K562 (cell line): ENCODE measurements around the gene CNTN5. TPM values are rescaled to one million over a fixed set of nuclear protein-coding genes. Genes with fewer than 3 reads are reported as not detected.

Source experiments
- ATAC-seq: fragments of 200-7000 bp; cut with Tn5 transposase; 3 replicates; pipeline ENCODE4 v1.9.1; 2020; ENCODE audit warnings: moderate library complexity
- BruUV-seq: library from RNA; stranded (reverse); fragments of 400-500 nt; replicated peaks from 2 replicates; lab custom pipeline; 2021; lab: Mats Ljungman, UMichigan
- CTCF ChIA-PET: fragments of 300-600 bp; formaldehyde crosslinking; extraction: SDS; loops from one replicate; lab custom pipeline; 2021; ENCODE audit warnings: low intra/inter-chr PET ratio; lab: Yijun Ruan, JAX
- POLR2A ChIA-PET: fragments of 300-600, 350-650 bp; sonication (Branson Sonifier 250); formaldehyde crosslinking; extraction: SDS; loops from one replicate; lab custom pipeline; 2021; ENCODE audit warnings: antibody characterized with exemption, inconsistent platforms; lab: Yijun Ruan, JAX
- DNase-seq, 4 experiments: peaks; one replicate each; pipeline versions ENCODE4 v3.0.0 to v3.0.0-alpha.2; 2011 to 2018; ENCODE audit warnings: low spot score in 3 of 4, mixed read lengths in 3 of 4; ENCODE audit errors: extremely low read depth in 1 of 4
- FAIRE-seq: peaks from 2 replicates; lab custom pipeline; 2011; peaks lifted over from hg19 to GRCh38; lab: Jason Lieb, UNC
- H2AFZ ChIP-seq: 2 replicates; pipeline ENCODE4 v1.6.0; 2011; ENCODE audit warnings: low read depth, low read length, control low read depth, inconsistent platforms
- H3K27ac ChIP-seq: fragments of 200-600 bp; 3 replicates; pipeline ENCODE4 v1.8.0; 2011; ENCODE audit warnings: low read depth, mild to moderate bottlenecking, control low read depth, inconsistent platforms, low read length, moderate library complexity, mixed read lengths; ENCODE audit errors: extremely low read depth
- H3K27me3 ChIP-seq, 2 experiments: fragments of 300-600 bp in 1 of 2; 2 replicates in 1 of 2; 3 replicates in 1 of 2; pipeline versions ENCODE4 v1.6.0 to v1.8.0; 2011; ENCODE audit warnings: inconsistent platforms in 2 of 2, low read length in 2 of 2, mild to moderate bottlenecking in 1 of 2, mixed read lengths in 1 of 2, moderate library complexity in 1 of 2; ENCODE audit not compliant: control insufficient read depth in 2 of 2, insufficient read depth in 2 of 2
- H3K36me3 ChIP-seq: fragments of 300-600 bp; 3 replicates; pipeline ENCODE4 v1.8.0; 2011; ENCODE audit warnings: mild to moderate bottlenecking, low read length, inconsistent platforms; ENCODE audit not compliant: control insufficient read depth, insufficient read depth
- H3K4me1 ChIP-seq, 2 experiments: fragments of 200-600 bp in 1 of 2; replicated peaks in 1 of 2; 2 replicates in 1 of 2; 3 replicates in 1 of 2; pipeline versions ENCODE4 v1.5.1 to v1.8.0; 2011; ENCODE audit warnings: inconsistent platforms in 2 of 2, low read length in 2 of 2, mild to moderate bottlenecking in 1 of 2, mixed read lengths in 1 of 2, moderate library complexity in 1 of 2; ENCODE audit not compliant: control insufficient read depth in 2 of 2, insufficient read depth in 2 of 2
- H3K4me2 ChIP-seq: 2 replicates; pipeline ENCODE4 v1.6.1; 2011; ENCODE audit warnings: low read length, control low read depth, inconsistent platforms, mixed read lengths; ENCODE audit not compliant: insufficient read depth
- H3K4me3 ChIP-seq: fragments of 200-600 bp; sonication (generic), shearing (Covaris generic); 2 replicates; pipeline ENCODE4 v1.5.1; 2016; ENCODE audit warnings: control low read depth, inconsistent platforms
- H3K79me2 ChIP-seq: fragments of 200-600 bp; 3 replicates; pipeline ENCODE4 v1.8.0; 2011; ENCODE audit warnings: low read length, inconsistent platforms; ENCODE audit not compliant: control insufficient read depth, insufficient read depth
- H3K9ac ChIP-seq, 2 experiments: 2 replicates each; pipeline versions ENCODE4 v1.6.0 to v1.6.1; 2011; ENCODE audit warnings: low read depth in 2 of 2, low read length in 2 of 2, control low read depth in 1 of 2, inconsistent platforms in 1 of 2, mild to moderate bottlenecking in 1 of 2, mixed read lengths in 1 of 2; ENCODE audit not compliant: insufficient read depth in 1 of 2
- H3K9me1 ChIP-seq: one replicate; pipeline ENCODE4 v1.6.0; 2011; ENCODE audit warnings: inconsistent platforms, mild to moderate bottlenecking, low read length, moderate library complexity; ENCODE audit not compliant: control insufficient read depth, insufficient read depth
- H3K9me3 ChIP-seq: replicated peaks from 2 replicates; pipeline ENCODE4 v1.5.1; 2011; ENCODE audit warnings: low read depth, low read length, inconsistent platforms; ENCODE audit not compliant: control insufficient read depth, insufficient read depth
- H4K20me1 ChIP-seq: replicated peaks from 2 replicates; pipeline ENCODE4 v1.6.1; 2011; ENCODE audit warnings: low read length, inconsistent platforms, mixed read lengths; ENCODE audit not compliant: control insufficient read depth, insufficient read depth
- KLF10 ChIP-seq: fragments of 250-450 bp; sonication (Bioruptor Pico); IDR thresholded peaks from 2 replicates; pipeline ENCODE4 v1.6.1; 2021; ENCODE audit warnings: matching md5 sums
- NCOR1 ChIP-seq: fragments of 450-650 bp; IDR thresholded peaks from 2 replicates; pipeline ENCODE4 v1.6.1; 2016; ENCODE audit warnings: mild to moderate bottlenecking, moderate library complexity
- NR2C1 ChIP-seq, 2 experiments: fragments of 450-650 bp; IDR thresholded peaks; 2 replicates each; pipeline ENCODE4 v1.6.1; 2017; ENCODE audit warnings: mild to moderate bottlenecking in 2 of 2, antibody characterized with exemption in 1 of 2, inconsistent platforms in 1 of 2, missing compliant biosample characterization in 1 of 2, missing genetic modification characterization in 1 of 2
- PBX2 ChIP-seq, 2 experiments: IDR thresholded peaks in 1 of 2; conservative IDR thresholded peaks in 1 of 2; 2 replicates each; pipeline ENCODE4 v1.6.1; 2016; ENCODE audit warnings: low read depth in 2 of 2, mild to moderate bottlenecking in 1 of 2, missing compliant biosample characterization in 1 of 2, missing genetic modification characterization in 1 of 2, moderate library complexity in 1 of 2
- SRF ChIP-seq, 2 experiments: fragments of 250-450, 450-650 bp in 1 of 2; sonication (Bioruptor Pico) in 1 of 2; sonication (generic) in 1 of 2; formaldehyde crosslinking; IDR thresholded peaks; 2 replicates each; pipeline versions ENCODE4 v1.5.0 to v1.5.1; 2020 to 2022; ENCODE audit warnings: mild to moderate bottlenecking in 1 of 2, missing genetic modification reagents in 1 of 2
- TSC22D4 ChIP-seq: fragments of 450-650 bp; IDR thresholded peaks from 2 replicates; pipeline ENCODE4 v1.6.1; 2016; ENCODE audit warnings: missing genetic modification characterization, missing biosample characterization, control low read depth
- ZNF449 ChIP-seq: fragments of 250-450 bp; sonication (Bioruptor Pico); IDR thresholded peaks from 2 replicates; pipeline ENCODE4 v1.8.0; 2022; ENCODE audit warnings: moderate library complexity, mild to moderate bottlenecking, inconsistent platforms
- ZNF740 ChIP-seq, 3 experiments: fragments of 200-800 bp in 1 of 3; sonication (Bioruptor generic) in 1 of 3; sonication (generic) in 1 of 3; formaldehyde crosslinking in 1 of 3; IDR thresholded peaks; 2 replicates each; pipeline versions ENCODE4 v1.6.1 to v1.8.0; 2016 to 2022; ENCODE audit warnings: mild to moderate bottlenecking in 2 of 3, missing compliant biosample characterization in 2 of 3, missing genetic modification characterization in 2 of 3, missing genetic modification reagents in 1 of 3
- in situ Hi-C: fragments of 300-500 bp; cut with MboI; formaldehyde crosslinking; loops from 4 replicates; pipeline ENCODE4 v1.15.0; 2018; ENCODE audit warnings: inconsistent platforms, mixed read lengths
- intact Hi-C: fragments of 100-400 bp; cut with micrococcal nuclease; formaldehyde crosslinking; loops from 2 replicates; pipeline ENCODE4 v1.14.2; 2022
- polyA plus RNA-seq, 8 experiments: library from polyadenylated mRNA; depleted of rRNA in 4 of 8; stranded (reverse) in 5 of 8; unstranded in 3 of 8; fragments of >200 nt; fragmentation: Nextera tagmentation in 2 of 8; fragmentation: Illumina TruSeq in 1 of 8; extraction: Ambion mirVana in 2 of 8; extraction: Trizol in 1 of 8; gene quantifications; 2 replicates each; pipeline versions ENCODE4 v1.2.1 to v1.2.3, GENCODE V29; 2011 to 2014; ENCODE audit warnings: inconsistent platforms in 1 of 8, missing spikeins in 1 of 8
- total RNA-seq, 7 experiments: library from RNA; depleted of rRNA in 6 of 7; stranded (reverse); fragments of >200 nt in 6 of 7; fragmentation: Illumina TruSeq in 2 of 7; extraction: Trizol in 2 of 7; gene quantifications; 2 replicates each; pipeline versions ENCODE4 v1.2.1 to v1.2.3, GENCODE V29; 2011 to 2021; ENCODE audit warnings: low replicate concordance in 1 of 7
- TF ChIP-seq, protein P1 (sequence below), 2 experiments: fragments of 450-650 bp; IDR thresholded peaks; 2 replicates each; pipeline ENCODE4 v1.6.1; 2018; ENCODE audit warnings: mild to moderate bottlenecking in 2 of 2, low read depth in 1 of 2; ENCODE audit not compliant: partially characterized antibody in 2 of 2
- TF ChIP-seq, protein P2 (sequence below): fragments of 250-450 bp; sonication (Bioruptor Pico); IDR thresholded peaks from 2 replicates; pipeline ENCODE4 v1.5.0; 2021

Gene CNTN5
- total and polyA plus RNA-seq, 9 of the 15 experiments (the other 6 are each of a cell fraction or from before 2014, with no cell fraction given), result 0.03 TPM; not detected in 8

DNA sequence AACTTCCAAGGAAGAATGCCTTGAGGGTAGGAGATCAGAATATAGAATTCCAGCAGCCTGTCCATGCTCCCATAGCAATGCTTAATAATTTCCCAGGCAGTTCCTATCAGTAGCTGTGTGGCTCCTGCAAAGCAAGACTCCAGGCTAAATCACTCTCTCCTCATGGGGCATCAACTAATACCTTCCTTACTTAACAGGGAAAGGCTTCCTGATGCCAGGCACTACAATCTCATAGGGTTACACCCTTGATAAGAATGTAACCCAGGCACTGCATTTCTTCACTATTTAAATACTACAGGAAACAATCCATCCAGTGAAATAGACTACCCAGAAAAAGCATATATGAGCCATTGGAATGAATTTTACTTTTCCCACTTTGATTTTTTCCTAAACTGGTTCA lies 1051.4 kb downstream of the CNTN5 start:
- intact Hi-C loops (no loop called here), in situ Hi-C loops (no loop called here)
- H3K9me3 ChIP-seq, result no peaks in the 10 kb centered on the region; the same call in 1 of the 2 replicates
- no peak overlapping the region for H3K4me2 ChIP-seq
- CTCF ChIA-PET, result no interaction called here
- no peak overlapping the region for H3K4me3 ChIP-seq
- FAIRE-seq (no peak), DNase-seq (no peak), ATAC-seq (no peak)
- BruUV-seq, result no TSS peak
- no peak overlapping the region for H3K9ac ChIP-seq
- H3K79me2 ChIP-seq, result no peaks in the 10 kb centered on the region
- H2AFZ ChIP-seq, result no peak overlapping the region
- no peaks in the 10 kb centered on the region for H3K4me1 ChIP-seq
- POLR2A ChIA-PET, result no interaction called here
- H3K27ac ChIP-seq, result no peak overlapping the region
- no peaks in the 10 kb centered on the region for H3K36me3 ChIP-seq
- no peaks in the 10 kb centered on the region for H3K27me3 ChIP-seq
- no peaks in the 10 kb centered on the region for H3K9me1 ChIP-seq
- H4K20me1 ChIP-seq, result no peaks in the 10 kb centered on the region
- no peak for TF ChIP-seq KLF10 (CRISPR knock-in tag)
- TF ChIP-seq PBX2 (CRISPR knock-in tag; IDR thresholded peaks at IDR 0.05; ENCODE audit: low read depth), result no peak
- no peak for TF ChIP-seq PBX2 (tag; conservative IDR thresholded peaks at IDR 0.05; ENCODE audit: low read depth)
- TF ChIP-seq, protein P1, sequence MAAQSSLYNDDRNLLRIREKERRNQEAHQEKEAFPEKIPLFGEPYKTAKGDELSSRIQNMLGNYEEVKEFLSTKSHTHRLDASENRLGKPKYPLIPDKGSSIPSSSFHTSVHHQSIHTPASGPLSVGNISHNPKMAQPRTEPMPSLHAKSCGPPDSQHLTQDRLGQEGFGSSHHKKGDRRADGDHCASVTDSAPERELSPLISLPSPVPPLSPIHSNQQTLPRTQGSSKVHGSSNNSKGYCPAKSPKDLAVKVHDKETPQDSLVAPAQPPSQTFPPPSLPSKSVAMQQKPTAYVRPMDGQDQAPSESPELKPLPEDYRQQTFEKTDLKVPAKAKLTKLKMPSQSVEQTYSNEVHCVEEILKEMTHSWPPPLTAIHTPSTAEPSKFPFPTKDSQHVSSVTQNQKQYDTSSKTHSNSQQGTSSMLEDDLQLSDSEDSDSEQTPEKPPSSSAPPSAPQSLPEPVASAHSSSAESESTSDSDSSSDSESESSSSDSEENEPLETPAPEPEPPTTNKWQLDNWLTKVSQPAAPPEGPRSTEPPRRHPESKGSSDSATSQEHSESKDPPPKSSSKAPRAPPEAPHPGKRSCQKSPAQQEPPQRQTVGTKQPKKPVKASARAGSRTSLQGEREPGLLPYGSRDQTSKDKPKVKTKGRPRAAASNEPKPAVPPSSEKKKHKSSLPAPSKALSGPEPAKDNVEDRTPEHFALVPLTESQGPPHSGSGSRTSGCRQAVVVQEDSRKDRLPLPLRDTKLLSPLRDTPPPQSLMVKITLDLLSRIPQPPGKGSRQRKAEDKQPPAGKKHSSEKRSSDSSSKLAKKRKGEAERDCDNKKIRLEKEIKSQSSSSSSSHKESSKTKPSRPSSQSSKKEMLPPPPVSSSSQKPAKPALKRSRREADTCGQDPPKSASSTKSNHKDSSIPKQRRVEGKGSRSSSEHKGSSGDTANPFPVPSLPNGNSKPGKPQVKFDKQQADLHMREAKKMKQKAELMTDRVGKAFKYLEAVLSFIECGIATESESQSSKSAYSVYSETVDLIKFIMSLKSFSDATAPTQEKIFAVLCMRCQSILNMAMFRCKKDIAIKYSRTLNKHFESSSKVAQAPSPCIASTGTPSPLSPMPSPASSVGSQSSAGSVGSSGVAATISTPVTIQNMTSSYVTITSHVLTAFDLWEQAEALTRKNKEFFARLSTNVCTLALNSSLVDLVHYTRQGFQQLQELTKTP (IDR thresholded peaks at IDR 0.05; ENCODE audit: low read depth in 1 of 2, partially characterized antibody in 2 of 2), result no peak
- TF ChIP-seq TSC22D4, result no peak
- no peak for TF ChIP-seq ZNF449
- no peak for TF ChIP-seq NCOR1
- TF ChIP-seq, protein P2, sequence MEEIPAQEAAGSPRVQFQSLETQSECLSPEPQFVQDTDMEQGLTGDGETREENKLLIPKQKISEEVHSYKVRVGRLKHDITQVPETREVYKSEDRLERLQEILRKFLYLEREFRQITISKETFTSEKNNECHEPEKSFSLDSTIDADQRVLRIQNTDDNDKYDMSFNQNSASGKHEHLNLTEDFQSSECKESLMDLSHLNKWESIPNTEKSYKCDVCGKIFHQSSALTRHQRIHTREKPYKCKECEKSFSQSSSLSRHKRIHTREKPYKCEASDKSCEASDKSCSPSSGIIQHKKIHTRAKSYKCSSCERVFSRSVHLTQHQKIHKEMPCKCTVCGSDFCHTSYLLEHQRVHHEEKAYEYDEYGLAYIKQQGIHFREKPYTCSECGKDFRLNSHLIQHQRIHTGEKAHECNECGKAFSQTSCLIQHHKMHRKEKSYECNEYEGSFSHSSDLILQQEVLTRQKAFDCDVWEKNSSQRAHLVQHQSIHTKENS (CRISPR knock-in tag), result no peak
- no peak for TF ChIP-seq ZNF740 (CRISPR knock-in tag; IDR thresholded peaks at IDR 0.05)
- no peak for TF ChIP-seq ZNF740 (tag; IDR thresholded peaks at IDR 0.05)
- TF ChIP-seq NR2C1 (IDR thresholded peaks at IDR 0.05), result no peak
- no peak for TF ChIP-seq NR2C1 (tag; IDR thresholded peaks at IDR 0.05)
- no peak for TF ChIP-seq SRF (CRISPR knock-in tag; IDR thresholded peaks at IDR 0.05)
